ENCODE measurements around the gene EOLA2.
A peak's percentile ranks its signal among the peaks of the same experiment; 100 is the strongest.
"Not testable (repeated sequence)": the region's sequence is repeated elsewhere in the genome, so short reads cannot be mapped to it uniquely, and the experiment has no call there.

EOLA2 gene

DNA sequence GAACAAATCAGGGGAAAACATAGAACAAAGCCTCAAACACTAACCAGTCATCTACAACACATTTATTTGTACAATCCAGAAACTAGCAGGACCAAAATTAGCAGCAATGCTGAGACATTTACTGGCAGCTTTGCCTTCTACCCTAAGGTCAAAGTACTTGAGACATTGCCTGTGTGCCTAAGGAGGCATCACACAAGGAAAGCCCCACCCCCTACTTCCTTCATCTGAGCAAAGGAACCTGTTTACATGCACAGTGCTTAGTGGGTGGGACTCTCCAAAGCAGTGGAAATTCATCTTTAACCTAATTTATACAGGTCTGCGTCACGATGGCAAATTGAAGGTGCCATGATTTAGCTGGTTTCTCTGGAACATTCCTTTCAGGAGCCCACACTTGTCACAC lies 6.1 kb downstream of the EOLA2 start:
- DNase-seq: not testable (repeated sequence)

DNA sequence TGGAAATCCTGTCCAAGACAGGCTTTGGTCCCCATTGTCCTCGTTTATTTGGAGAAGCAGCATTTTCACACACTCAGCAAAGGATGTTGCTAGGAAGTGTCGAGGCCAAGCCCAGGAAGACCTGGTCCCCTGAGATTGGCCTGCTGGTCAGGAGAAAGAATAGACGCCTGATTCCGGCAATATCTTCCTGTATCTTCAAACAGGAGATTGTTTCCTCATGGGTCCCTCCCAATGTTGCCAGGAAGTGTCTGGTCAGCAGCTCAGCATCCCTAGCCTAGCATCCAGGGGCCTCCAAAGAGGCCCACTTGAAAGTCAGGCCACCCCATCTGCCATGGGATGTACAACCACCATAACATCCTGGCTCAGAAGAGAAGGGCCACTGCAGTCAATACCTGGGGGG lies 6.9 kb downstream of the EOLA2 start:
- DNase-seq: not testable (repeated sequence)

DNA sequence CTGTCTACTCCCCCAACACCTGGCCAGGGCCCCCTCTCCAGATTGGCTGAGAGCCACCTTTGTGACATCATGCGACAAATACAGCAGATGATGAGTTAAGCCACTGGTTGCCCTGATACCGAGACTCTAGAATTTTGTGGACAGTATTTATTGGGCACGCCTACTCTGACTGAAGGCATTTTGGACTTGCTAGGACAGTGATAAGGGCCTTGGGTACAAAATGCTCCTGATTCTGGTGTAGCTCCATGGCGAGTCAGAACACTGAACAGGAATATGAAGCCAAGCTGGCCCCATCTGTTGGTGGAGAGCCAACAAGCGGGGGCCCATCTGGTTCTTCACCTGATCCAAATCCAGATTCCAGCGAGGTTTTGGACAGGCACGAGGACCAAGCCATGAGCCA lies 8.9 kb downstream of the EOLA2 start, which contains the start of gene HSFX4:
TSS of gene HSFX4 (plus strand) at position 174 of the 400 bp plus-strand sequence. CDS start at position 246, 72 bp downstream.
- DNase-seq: not testable (repeated sequence)

DNA sequence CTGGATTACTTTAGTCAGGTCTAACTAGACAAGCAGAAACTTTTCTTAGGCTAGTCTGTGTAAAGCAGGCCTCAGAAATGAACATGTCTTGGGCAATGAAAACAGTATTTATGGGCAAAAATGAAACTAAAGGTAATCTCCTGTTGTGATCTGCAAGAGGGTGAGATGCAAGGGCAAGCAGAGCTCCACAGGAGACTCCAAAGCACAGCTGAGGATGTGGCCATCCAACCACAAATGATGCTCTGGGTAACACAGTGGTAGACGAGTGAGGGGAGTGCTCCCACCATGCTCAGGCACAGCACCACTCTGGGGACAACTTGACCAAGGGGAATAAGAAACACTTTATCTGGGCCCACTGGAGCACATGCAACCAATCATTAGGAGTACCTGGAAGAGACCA lies 9.7 kb downstream of the EOLA2 start:
- not testable (repeated sequence) for DNase-seq

DNA sequence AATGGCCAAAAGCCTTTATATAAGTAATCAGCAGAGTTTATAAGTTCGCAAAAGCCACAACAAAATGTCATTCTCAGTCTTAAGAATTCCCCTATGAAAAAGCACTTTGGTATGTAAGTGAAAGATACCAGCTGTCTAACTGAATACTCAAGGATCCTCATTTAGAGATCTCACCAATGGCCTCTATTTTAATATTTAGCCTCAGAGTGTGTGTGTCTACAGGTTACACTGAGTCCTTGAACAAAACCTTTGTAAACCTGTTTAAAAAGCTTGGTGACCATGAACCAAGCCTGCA lies 10.4 kb downstream of the EOLA2 start:
- not testable (repeated sequence) for DNase-seq

DNA sequence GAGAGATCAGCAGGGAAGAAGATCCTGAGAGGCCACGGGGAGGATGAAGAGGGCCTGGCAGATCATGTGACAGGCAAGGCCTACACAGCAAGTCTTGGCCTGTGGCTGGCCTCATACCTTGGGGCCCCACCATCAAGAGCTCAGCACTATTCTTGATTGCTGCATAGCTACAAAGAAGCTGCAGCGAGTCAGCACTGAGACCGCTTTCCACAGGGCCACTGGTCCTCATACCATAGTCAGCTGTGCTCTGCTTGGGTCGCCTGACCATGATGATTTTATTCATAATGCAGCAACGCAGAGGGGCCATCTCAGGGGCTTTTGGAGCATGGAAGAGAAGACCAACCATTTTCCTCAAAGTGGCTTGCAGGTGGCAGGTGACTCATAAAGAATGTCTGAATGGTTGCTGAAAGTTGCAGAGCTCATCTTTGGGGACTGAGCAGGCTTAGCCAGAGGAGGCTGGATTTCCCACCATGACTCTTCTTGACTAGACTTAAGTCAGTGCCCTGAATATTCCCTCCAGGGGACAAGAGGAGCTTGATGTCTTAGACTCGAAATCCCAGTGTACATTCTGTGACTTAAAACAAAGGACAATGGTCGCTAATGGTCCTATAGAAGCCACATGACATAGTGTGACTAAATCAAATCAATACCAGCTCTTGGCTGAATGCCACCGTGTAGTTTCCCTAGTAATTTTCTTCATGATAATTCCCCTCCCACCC lies 10.9 kb downstream of the EOLA2 start:
- not testable (repeated sequence) for DNase-seq

DNA sequence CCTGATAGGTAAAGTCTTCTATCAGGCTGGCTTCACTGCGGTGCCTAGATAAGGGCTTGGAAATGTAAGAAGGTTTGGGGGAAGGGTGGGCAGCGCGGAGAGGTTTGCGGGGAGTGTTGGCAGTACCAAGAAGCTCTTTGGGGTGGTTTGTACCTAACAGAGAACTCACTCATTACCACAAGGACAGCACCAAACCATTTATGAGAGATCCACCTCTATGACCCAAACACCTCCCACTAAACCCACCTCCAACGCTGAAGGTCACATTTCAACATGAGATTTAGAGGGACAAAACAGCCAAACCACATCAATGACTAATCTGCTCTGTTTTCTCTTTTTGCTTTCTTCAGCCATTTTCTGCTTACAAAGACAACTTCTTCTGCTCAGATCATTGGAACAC lies 13.9 kb downstream of the EOLA2 start:
- DNase-seq: not testable (repeated sequence)

DNA sequence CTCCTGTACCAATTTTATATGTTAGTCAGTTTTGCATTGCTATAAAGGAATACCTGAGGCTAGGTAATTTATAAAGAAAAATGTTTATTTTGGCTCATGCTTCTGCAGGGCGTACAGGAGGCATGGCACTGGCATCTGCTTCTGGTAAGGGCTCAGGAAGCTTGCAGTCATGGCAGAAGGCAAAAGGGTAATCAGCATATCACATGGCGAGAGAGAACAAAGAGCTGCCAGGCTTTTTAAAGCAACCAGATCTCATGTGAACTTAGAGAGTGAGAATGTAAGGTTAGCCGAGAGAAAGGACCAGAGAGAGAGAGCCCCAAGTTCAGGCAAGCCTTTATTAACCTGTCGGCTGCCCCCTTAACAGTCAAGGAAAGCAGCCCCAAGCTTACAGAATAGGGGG lies 14.5 kb downstream of the EOLA2 start:
- DNase-seq: not testable (repeated sequence)

DNA sequence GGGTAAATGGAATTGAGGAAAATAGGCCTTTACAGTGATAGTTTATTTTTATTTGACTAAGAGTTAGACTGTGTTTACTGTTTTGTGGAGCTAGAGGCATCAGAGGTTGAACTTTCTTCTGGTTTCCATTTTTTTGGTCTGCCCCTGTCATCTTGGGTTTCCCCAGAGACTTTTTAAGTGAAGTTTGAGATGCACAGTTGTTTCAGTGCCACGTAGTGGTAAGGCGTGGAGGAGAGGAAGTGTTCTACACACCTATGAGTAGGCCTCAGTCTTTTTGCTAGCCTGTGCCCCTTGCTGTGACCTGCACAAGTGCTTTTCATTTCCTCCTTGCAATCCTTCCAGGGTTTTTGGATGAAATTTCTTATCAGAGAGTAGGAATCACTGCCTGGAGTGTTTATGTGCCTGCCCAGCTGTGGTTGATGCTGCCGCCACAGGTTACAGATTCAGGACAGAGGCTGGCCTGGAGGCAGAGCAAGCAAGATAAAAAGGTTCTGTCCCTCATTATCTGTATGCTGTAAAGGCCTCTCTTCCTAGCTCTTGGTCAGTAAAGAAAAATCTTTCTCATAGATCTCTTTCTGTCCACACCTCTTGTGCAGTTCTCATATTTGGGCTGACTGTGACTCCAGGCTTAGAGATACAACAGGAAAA lies 21.4 kb downstream of the EOLA2 start:
- no peak for DNase-seq

DNA sequence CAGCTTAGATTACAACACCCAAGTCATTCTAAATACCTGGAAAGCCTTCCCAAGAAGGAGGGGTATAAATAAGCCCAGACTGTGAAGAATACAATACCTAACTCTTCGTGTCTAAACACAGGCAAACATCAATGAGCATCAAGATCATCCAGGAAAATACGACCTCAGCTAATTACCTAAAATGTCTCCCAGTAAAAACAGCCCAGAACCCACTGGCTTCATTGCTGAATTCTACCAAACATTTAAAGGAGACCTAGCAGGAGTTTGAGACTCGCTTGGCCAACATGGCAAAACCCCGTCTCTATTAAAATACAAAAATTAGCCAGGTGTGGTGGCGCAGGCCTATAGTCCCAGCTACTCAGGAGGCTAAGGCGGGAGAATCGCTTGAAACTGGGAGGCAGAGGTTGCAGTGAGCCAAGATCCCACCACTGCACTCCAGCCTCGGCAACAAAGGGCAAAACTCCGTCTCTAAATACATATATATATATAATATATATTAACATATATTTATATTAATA lies 28.1 kb downstream of the EOLA2 start:
- no peak for DNase-seq

DNA sequence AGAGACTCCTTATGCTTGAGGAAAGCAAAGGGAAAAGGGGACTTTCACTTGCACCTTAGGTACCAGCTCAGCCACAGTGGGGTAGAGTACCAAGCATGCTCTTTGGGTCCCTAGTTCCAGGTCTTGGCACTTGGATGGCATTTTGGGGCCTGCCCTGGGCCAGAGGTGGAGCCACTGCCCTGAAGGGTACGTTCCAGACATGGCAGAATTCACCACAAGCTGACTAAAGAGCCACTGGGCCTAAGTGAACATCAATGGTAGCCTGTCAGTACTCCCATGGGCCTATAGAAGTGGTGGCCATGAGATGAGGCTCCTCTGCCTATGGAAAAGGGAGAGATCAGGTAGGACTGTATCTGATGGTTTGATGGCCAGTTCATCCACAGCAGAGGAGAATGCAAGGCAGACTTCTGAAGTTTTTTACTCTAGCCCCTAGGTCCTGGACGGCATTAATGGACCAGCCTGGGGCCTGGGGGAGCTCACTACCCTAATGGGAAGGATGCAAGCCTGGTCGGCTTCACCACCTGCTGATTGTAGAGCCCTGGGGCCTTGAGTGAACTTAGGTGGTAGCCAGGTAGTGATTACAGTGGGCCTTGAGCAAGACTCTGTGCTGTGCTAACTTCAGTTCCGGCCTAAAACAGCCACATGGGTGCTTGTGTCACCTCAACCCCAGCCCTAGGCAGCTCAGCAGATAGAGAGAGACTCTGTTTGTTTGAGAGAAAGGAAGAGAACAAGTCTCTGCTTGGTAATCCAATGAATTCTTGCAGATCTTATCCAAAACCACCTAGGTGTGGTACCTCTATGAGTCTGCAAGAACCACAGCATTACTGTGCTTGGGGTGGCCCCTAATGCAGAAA lies 28.7 kb downstream of the EOLA2 start:
- DNase-seq: no peak

DNA sequence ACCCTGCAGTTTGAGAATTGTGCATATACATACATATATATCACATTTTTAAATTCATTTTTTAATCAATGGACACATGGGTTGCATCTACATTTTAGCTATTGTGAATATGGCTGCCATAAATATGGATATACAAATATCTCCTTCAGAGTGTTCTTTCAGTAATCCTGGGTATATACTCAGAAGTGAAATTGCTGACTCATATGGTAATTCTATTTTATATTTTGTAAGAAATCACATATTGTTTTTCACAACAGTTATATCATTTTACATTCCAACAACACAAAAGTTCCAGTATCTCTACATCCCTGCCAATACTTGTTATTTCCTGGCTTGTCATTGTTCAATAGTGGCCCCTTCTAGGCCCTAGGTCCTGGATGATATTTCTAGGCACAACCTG lies 29.6 kb downstream of the EOLA2 start:
- DNase-seq: no peak

DNA sequence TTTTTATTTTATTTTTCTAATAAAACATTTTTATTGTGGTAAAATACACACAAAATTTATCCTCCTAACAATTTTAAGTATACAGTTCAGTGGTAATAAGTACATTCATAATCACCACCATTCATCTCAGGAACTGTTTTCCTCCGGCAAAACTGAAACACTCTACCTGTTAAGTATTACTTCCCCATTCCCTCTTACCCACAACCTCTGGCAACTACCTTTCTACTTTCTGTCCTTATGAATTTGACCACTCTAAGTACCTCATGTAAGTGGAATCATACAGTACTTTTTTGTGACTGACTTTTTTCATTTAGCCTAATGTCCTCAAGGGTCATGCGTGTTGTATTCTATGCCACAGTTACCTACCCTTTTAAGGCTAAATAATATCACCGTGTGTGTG lies 30.0 kb downstream of the EOLA2 start:
- DNase-seq: no peak

DNA sequence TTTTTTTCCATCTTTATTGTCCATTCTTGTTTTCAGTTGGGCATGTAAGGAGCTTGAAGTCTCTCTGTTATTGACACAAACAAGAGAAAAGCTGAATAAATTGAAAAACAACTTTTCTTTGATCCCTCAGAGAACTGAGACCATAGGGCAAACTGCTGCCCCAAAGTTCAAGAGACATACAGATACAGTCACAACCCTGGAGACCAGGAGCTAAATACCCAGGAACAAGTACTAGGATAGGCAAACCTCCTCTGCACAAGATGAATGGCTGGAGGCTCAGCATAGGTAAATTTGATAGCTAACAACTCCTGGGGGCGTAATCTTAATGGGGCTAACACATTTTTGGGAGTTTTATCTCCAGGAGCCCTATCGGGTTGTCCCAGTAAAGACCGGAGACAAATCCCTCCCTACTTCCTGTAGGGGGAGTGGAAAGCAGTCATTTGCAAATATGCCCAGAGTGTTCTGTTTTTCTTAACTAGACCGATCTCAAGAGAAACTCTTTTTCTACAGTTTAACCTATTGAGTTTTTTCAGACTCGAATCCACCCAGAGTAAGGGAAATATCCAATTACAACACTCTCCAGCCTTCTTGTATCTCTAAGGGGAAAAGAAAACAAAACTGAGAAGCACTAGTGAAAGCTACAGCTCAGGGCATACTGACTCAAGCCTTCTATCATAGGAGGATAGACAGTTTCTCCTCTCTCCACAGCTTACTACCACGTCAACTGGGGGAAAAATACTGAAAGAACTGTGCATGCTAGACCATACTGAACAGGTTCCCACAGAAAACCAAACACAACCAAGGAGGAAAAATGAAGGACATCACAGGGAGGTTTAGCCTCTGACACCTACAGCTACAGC lies 34.2 kb downstream of the EOLA2 start:
- DNase-seq: peak; percentile 0 to 1

DNA sequence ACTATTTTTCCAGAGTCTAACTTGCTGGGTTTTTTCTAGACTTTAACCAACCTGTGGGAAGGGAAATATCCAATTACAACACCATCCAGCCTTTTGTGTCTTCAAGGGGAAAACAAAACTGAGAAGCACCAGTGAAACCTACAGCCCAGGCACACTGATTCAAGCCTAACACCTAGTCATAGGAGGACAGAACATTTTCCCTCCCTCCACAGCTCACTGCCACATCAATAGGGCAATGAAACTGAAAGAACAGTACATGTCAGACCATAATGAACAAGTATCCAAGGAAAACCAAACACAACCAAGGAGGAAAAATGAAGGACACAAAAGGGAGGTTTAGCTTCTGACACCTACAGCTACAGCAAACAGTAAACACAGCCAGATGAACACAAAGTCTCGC lies 39.7 kb downstream of the EOLA2 start:
- DNase-seq: no peak

DNA sequence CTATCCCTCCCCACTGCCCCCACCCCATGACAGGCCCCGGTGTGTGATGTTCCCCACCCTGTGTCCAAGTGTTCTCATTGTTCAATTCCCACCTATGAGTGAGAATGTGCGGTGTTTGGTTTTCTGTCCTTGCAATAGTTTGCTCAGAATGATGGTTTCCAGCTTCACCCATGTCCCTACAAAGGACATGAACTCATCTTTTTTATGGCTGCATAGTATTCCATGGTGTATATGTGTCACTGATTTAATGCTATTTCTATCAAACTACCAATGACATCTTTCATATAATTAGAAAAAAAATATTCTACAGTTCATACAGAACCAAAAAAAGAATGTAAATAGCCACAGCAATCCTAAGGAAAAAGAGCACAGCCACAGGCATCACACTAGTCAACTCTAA lies 47.5 kb downstream of the EOLA2 start:
- not testable (repeated sequence) for DNase-seq
